HepG2 (cell line): ENCODE measurements around the gene LDHB. TPM values are rescaled to one million over a fixed set of nuclear protein-coding genes. Genes with fewer than 3 reads are reported as not detected.

Source experiments
- ATAC-seq: fragments of 200-7000 bp; cut with Tn5 transposase; 3 replicates; pipeline ENCODE4 v1.9.1; 2020; ENCODE audit warnings: mild to moderate bottlenecking, moderate library complexity
- BruUV-seq: library from RNA; stranded (reverse); fragments of 400-500 nt; replicated peaks from 2 replicates; lab custom pipeline; 2021; lab: Mats Ljungman, UMichigan
- CTCF ChIA-PET: fragments of 300-600 bp; formaldehyde crosslinking; extraction: SDS; loops from one replicate; lab custom pipeline; 2021; ENCODE audit warnings: low total read pairs, inconsistent platforms, low intra/inter-chr PET ratio; lab: Yijun Ruan, JAX
- POLR2A ChIA-PET: fragments of 350-600 bp; sonication (Branson Sonifier 250); formaldehyde crosslinking; loops from one replicate; lab custom pipeline; 2020; ENCODE audit warnings: antibody characterized with exemption, inconsistent platforms; lab: Yijun Ruan, JAX
- DNase-seq: peaks from one replicate; pipeline ENCODE4 v3.0.0-alpha.2; 2015; ENCODE audit warnings: low spot score
- FAIRE-seq: peaks from 3 replicates; lab custom pipeline; 2011; peaks lifted over from hg19 to GRCh38; lab: Jason Lieb, UNC
- H2AFZ ChIP-seq: one replicate; pipeline ENCODE4 v1.6.1; 2011; ENCODE audit warnings: low read length, inconsistent platforms
- H3K27ac ChIP-seq: fragments of 300-600 bp; 3 replicates; pipeline ENCODE4 v1.8.0; 2011; ENCODE audit warnings: mixed run types, mild to moderate bottlenecking, mixed read lengths, low read length, inconsistent platforms; ENCODE audit not compliant: insufficient read depth; ENCODE audit errors: extremely low read length
- H3K27me3 ChIP-seq, 2 experiments: fragments of 200-600 bp in 1 of 2; 2 replicates in 1 of 2; 3 replicates in 1 of 2; pipeline versions ENCODE4 v1.6.0 to v1.8.0; 2011; ENCODE audit warnings: low read length in 2 of 2, mild to moderate bottlenecking in 2 of 2, moderate library complexity in 2 of 2, inconsistent platforms in 1 of 2; ENCODE audit not compliant: insufficient read depth in 2 of 2, control insufficient read depth in 1 of 2
- H3K36me3 ChIP-seq, 2 experiments: fragments of 200-600 bp in 1 of 2; replicated peaks in 1 of 2; 2 replicates in 1 of 2; 3 replicates in 1 of 2; pipeline versions ENCODE4 v1.5.1 to v1.8.0; 2011; ENCODE audit warnings: low read length in 2 of 2, inconsistent platforms in 1 of 2; ENCODE audit not compliant: insufficient read depth in 2 of 2, control insufficient read depth in 1 of 2
- H3K4me1 ChIP-seq: 2 replicates; pipeline ENCODE4 v1.5.1; 2012; ENCODE audit warnings: low read length, inconsistent platforms; ENCODE audit not compliant: insufficient read depth
- H3K4me2 ChIP-seq: 2 replicates; pipeline ENCODE4 v1.6.0; 2011; ENCODE audit warnings: low read depth, low read length, inconsistent platforms
- H3K4me3 ChIP-seq, 3 experiments: fragments of 200-600 bp in 1 of 3; sonication (generic), shearing (Covaris generic) in 1 of 3; replicated peaks in 1 of 3; 2 replicates each; pipeline ENCODE4 v1.5.1; 2011 to 2016; ENCODE audit warnings: low read length in 3 of 3, inconsistent platforms in 2 of 3, low read depth in 2 of 3, mild to moderate bottlenecking in 2 of 3, control low read depth in 1 of 3, mixed read lengths in 1 of 3; ENCODE audit not compliant: insufficient read depth in 1 of 3
- H3K79me2 ChIP-seq: one replicate; pipeline ENCODE4 v1.6.1; 2011; ENCODE audit warnings: low read length, inconsistent platforms; ENCODE audit not compliant: insufficient read depth
- H3K9ac ChIP-seq: 2 replicates; pipeline ENCODE4 v1.6.0; 2011; ENCODE audit warnings: mild to moderate bottlenecking, low read depth, low read length, inconsistent platforms; ENCODE audit not compliant: insufficient read depth
- H3K9me3 ChIP-seq: 2 replicates; pipeline ENCODE4 v1.5.1; 2012; ENCODE audit warnings: mild to moderate bottlenecking, low read length
- H4K20me1 ChIP-seq: 2 replicates; pipeline ENCODE4 v1.6.0; 2011; ENCODE audit warnings: inconsistent platforms, mild to moderate bottlenecking, low read length, moderate library complexity; ENCODE audit not compliant: insufficient read depth
- AGO1 ChIP-seq: fragments of 200-400 bp; formaldehyde crosslinking; IDR thresholded peaks from 2 replicates; pipeline ENCODE4 v1.6.1; 2017; ENCODE audit warnings: mild to moderate bottlenecking, low read depth, low read length, moderate library complexity; ENCODE audit not compliant: poor library complexity, severe bottlenecking
- ELF3 ChIP-seq: IDR thresholded peaks from 2 replicates; pipeline ENCODE4 v1.6.1; 2016; ENCODE audit warnings: missing genetic modification reagents, missing compliant biosample characterization
- RAD51 ChIP-seq: fragments of 450-650 bp; IDR thresholded peaks from 2 replicates; pipeline ENCODE4 v1.6.1; 2016; ENCODE audit warnings: borderline replicate concordance
- SP2 ChIP-seq: sonication (generic); formaldehyde crosslinking; IDR thresholded peaks from 2 replicates; pipeline ENCODE4 v1.5.1; 2020; ENCODE audit warnings: mild to moderate bottlenecking, missing genetic modification reagents
- SRY ChIP-seq: sonication (generic); formaldehyde crosslinking; IDR thresholded peaks from 2 replicates; pipeline ENCODE4 v1.8.0; 2022; ENCODE audit warnings: mild to moderate bottlenecking, missing genetic modification reagents
- ZNF263 ChIP-seq: sonication (generic); formaldehyde crosslinking; IDR thresholded peaks from 2 replicates; pipeline ENCODE4 v1.4.0; 2020; ENCODE audit warnings: missing genetic modification reagents
- WGBS: methylation state at CpG from one replicate; pipeline ENCODE4 v1.1.6; 2017; ENCODE audit warnings: low lambda C conversion rate; 5-methylcytosine and 5-hydroxymethylcytosine counted together
- in situ Hi-C: cut with HindIII; loops from 2 replicates; pipeline ENCODE4 v1.10.0; 2017; ENCODE audit warnings: low pct_unique_long_range_greater_than_20kb; ENCODE audit not compliant: extremely low pct_ligation_motif_present
- intact Hi-C: fragments of 100-400 bp; cut with micrococcal nuclease; formaldehyde crosslinking; loops from one replicate; pipeline ENCODE4 v1.10.0; 2022; ENCODE audit not compliant: unreplicated experiment
- polyA plus RNA-seq, 8 experiments: library from polyadenylated mRNA; depleted of rRNA in 3 of 8; stranded (reverse) in 7 of 8; unstranded in 1 of 8; fragments of >200 nt; fragmentation: Illumina TruSeq in 4 of 8; extraction: Trizol in 4 of 8; gene quantifications; 2 replicates each; pipeline versions ENCODE4 v1.2.1 to v1.2.3, GENCODE V29; 2011 to 2016; ENCODE audit warnings: low read depth in 4 of 8, missing spikeins in 1 of 8, mixed read lengths in 1 of 8; ENCODE audit not compliant: insufficient read depth in 1 of 8
- total RNA-seq, 5 experiments: library from RNA; depleted of rRNA; stranded (reverse); fragments of >200 nt; fragmentation: Illumina TruSeq; extraction: Trizol; gene quantifications; 2 replicates each; pipeline ENCODE4 v1.2.3, GENCODE V29; 2016; ENCODE audit warnings: low read depth in 1 of 5

Gene LDHB
- total and polyA plus RNA-seq, 2 of the 13 experiments (the other 11 are each of a cell fraction or from before 2014, with no cell fraction given): 0.08 TPM; not detected in 1

DNA sequence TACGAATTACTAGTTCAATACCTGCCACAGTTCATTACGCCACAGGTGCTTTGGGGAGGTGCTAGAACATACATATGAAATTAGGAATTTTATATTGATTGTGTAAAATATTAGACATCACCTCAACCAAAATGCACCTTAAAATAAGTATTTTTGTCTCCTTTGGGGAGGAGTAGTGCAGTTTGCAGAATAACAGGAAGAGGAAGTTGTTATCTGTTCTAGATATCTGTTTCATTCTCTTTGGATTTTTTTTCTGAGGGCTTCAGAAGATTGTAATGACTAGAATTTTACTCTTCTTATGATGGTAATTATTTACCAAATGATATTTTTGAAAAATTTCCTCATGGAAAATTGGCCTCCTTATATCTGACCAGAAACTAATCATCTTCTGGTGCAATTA lies 43.1 kb downstream of the LDHB start:
- no peaks in the 10 kb centered on the region for H3K27me3 ChIP-seq
- intact Hi-C loops: no loop called here

DNA sequence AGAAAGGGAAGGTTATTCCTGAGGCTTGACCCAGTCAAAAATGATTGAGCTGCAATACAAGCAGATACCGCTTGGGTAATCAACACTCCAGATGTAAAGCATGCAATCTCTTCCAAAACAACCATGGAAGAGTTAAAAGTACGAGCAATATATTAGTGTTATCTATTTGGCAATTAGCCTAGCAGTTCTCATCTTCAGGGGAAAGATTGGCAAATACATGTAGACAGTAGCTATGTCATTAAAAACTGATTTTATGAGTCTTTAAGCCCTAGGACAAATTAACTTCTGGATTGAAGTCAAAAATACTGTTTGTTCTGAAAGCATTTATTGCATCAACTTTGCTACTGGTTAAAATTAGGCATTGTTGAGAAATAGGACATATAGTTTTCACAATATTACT lies 43.7 kb downstream of the LDHB start:
- intact Hi-C loops (no loop called here), in situ Hi-C loops (no loop called here)
- ATAC-seq (0 out of 3 replicates have a peak, but pooled peaks have one; percentile 40), FAIRE-seq (no peak), DNase-seq (no peak)
- no peak overlapping the region for H3K4me3 ChIP-seq
- no peaks in the 10 kb centered on the region for H3K4me1 ChIP-seq
- H3K27me3 ChIP-seq: no peaks in the 10 kb centered on the region
- H3K36me3 ChIP-seq: no peaks in the 10 kb centered on the region
- no peak overlapping the region for H3K27ac ChIP-seq
- POLR2A ChIA-PET: no interaction called here
- H2AFZ ChIP-seq: no peak overlapping the region
- no peak overlapping the region for H3K9ac ChIP-seq
- no peak overlapping the region for H3K4me2 ChIP-seq
- H3K79me2 ChIP-seq: no peaks in the 10 kb centered on the region
- H4K20me1 ChIP-seq: no peaks in the 10 kb centered on the region
- TF ChIP-seq ZNF263 (CRISPR knock-in tag): no peak
- no peak for TF ChIP-seq RAD51
- WGBS: 0% methylated on average over 2 of the region's 2 CpGs
- no peaks in the 10 kb centered on the region for H3K9me3 ChIP-seq
- BruUV-seq: no TSS peak
- CTCF ChIA-PET: no interaction called here

More for the DNA sequence above, 43.1 kb downstream of the LDHB start:
- H3K4me2 ChIP-seq: no peak overlapping the region
- no peak overlapping the region for H3K9ac ChIP-seq
- in situ Hi-C loops: no loop called here
- H3K79me2 ChIP-seq: no peaks in the 10 kb centered on the region
- no peak overlapping the region for H3K27ac ChIP-seq
- BruUV-seq: no TSS peak
- H2AFZ ChIP-seq: no peak overlapping the region
- DNase-seq (no peak), FAIRE-seq (no peak), ATAC-seq (no peak)
- no peaks in the 10 kb centered on the region for H3K4me1 ChIP-seq
- ChIA-PET CTCF (no interaction called here), POLR2A (no interaction called here)
- H3K9me3 ChIP-seq: no peaks in the 10 kb centered on the region
- H4K20me1 ChIP-seq: no peaks in the 10 kb centered on the region
- 26% methylated on average over 2 of the region's 2 CpGs for WGBS
- H3K4me3 ChIP-seq: no peak overlapping the region
- TF ChIP-seq SP2 (CRISPR knock-in tag) (no peak), ELF3 (CRISPR knock-in tag) (no peak), SRY (CRISPR knock-in tag) (no peak), AGO1 (no peak)
- no peaks in the 10 kb centered on the region for H3K36me3 ChIP-seq
